B cell (primary cell): ENCODE data around the gene USP12.

ENCODE experiments used
- CTCF ChIP-seq: fragments of 200-600 bp; IDR thresholded peaks from one replicate; pipeline ENCODE4 v1.8.0; 2022; ENCODE audit warnings: antibody characterized with exemption, mild to moderate bottlenecking
- EZH2 ChIP-seq: IDR thresholded peaks from 2 replicates; pipeline ENCODE4 v1.6.1; 2012; ENCODE audit warnings: borderline replicate concordance, low read depth, mild to moderate bottlenecking, moderate library complexity, low read length; ENCODE audit not compliant: insufficient read depth, poor library complexity, severe bottlenecking

GRCh38 chr13:27120011-27120410, 51.6 kb downstream of the USP12 start:
- TF ChIP-seq CTCF = no peak
- TF ChIP-seq EZH2 = no peak
